ENCODE measurements around the gene ENTPD7. TPM values are rescaled to one million over a fixed set of nuclear protein-coding genes. Genes with fewer than 3 reads are reported as not detected.

The ENTPD7 gene
- total and polyA plus RNA-seq, 10 of the 15 experiments (the other 5 are each of a cell fraction or from before 2014, with no cell fraction given): 0.73 to 6.7 (median 5.2) TPM

- TF ChIP-seq PKNOX1 (IDR thresholded peaks at IDR 0.05): no peak
- no peak for TF ChIP-seq E2F4 (IDR thresholded peaks at IDR 0.05; ENCODE audit: low read depth, low read length)
- TF ChIP-seq BACH1 (IDR thresholded peaks at IDR 0.05; ENCODE audit: borderline replicate concordance): no peak
- peak; percentile 19; the same call in 1 of the 2 replicates for TF ChIP-seq SMC3 (IDR thresholded peaks at IDR 0.05; ENCODE audit: borderline replicate concordance, low read length)
- TF ChIP-seq SUZ12 (IDR thresholded peaks at IDR 0.05; ENCODE audit: unreplicated experiment): no peak
- no peak for TF ChIP-seq USF2 (IDR thresholded peaks at IDR 0.05; ENCODE audit: borderline replicate concordance, low read depth, low read length)
- no peak for TF ChIP-seq IRF3 (IDR thresholded peaks at IDR 0.05)
- no peak for TF ChIP-seq MAX (IDR thresholded peaks at IDR 0.05; ENCODE audit: low read depth, low read length)
- no peak for TF ChIP-seq JUNB (IDR thresholded peaks at IDR 0.05)
- no peak for TF ChIP-seq SP1 (IDR thresholded peaks at IDR 0.05; ENCODE audit: low read depth, low read length)
These were observed 39.3 kb downstream of the ENTPD7 start (continued) for GRCh38 chr10:99698504-99699080.
